ENCODE results near the gene CATSPER3. TPM values are rescaled to one million over a fixed set of nuclear protein-coding genes. Genes with fewer than 3 reads are reported as not detected.

CATSPER3 gene
- total and polyA plus RNA-seq, 2 donors from 2014 or later, result 1.4 TPM

GRCh38 chr5:135032999-135033861 lies 65.5 kb downstream of the CATSPER3 start:
- peak in 4 of 5 donors; percentile 37 to 63 (median 48) for DNase-seq
- intact Hi-C loops (cut with DNase I), result no loop called here
- TF ChIP-seq CTCF (IDR thresholded peaks at IDR 0.05; ENCODE audit: borderline replicate concordance, extremely low read depth, insufficient read depth), result no peak

GRCh38 chr5:135033901-135034235 lies 66.2 kb downstream of the CATSPER3 start, which contains the start of gene PITX1:
PITX1 (minus strand) TSS chr5:135034228; CDS start chr5:135033881, 347 bp downstream.
- Histone ChIP-seq H3K9me3 (ENCODE audit: control insufficient read depth in 2 of 3, insufficient read depth in 1 of 3, low read length in 3 of 3) (peaks cover 0 to 7% (median 0%) of the 10 kb centered on the region in 3 donors), H3K27ac (ENCODE audit: low read depth in 2 of 2, low read length in 2 of 2) (no peak within 1 kb of the TSS), H3K9ac (ENCODE audit: low read length in 3 of 3) (no peak within 1 kb of the TSS), H3K36me3 (ENCODE audit: control insufficient read depth in 2 of 3, insufficient read depth in 3 of 3, low read length in 3 of 3) (no peaks in the 10 kb centered on the region), H3K4me1 (ENCODE audit: control insufficient read depth in 2 of 3, insufficient read depth in 2 of 3, low read depth in 1 of 3, low read length in 3 of 3) (peaks cover 0 to 16% (median 15%) of the 10 kb centered on the region in 3 donors), H3K4me3 (ENCODE audit: low read length in 3 of 3) (peak within 1 kb of the TSS in 2 of 3 donors; percentile 50 to 61), H3K27me3 (ENCODE audit: control insufficient read depth, insufficient read depth, low read length) (peaks cover 80% of the 10 kb centered on the region)
- FAIRE-seq (no peak), DNase-seq (no peak)
- TF ChIP-seq CTCF (IDR thresholded peaks at IDR 0.05; ENCODE audit: borderline replicate concordance, extremely low read depth, insufficient read depth), result no peak
- intact Hi-C loops (cut with DNase I), result no loop called here

More at GRCh38 chr5:135032999-135033861, 65.5 kb downstream of the CATSPER3 start:
- Histone ChIP-seq H3K36me3 (ENCODE audit: control insufficient read depth in 2 of 3, insufficient read depth in 3 of 3, low read length in 3 of 3) (no peaks in the 10 kb centered on the region), H3K9ac (ENCODE audit: low read length in 3 of 3) (no peak overlapping the region), H3K9me3 (ENCODE audit: control insufficient read depth in 2 of 3, insufficient read depth in 1 of 3, low read length in 3 of 3) (peaks cover 0 to 7% (median 0%) of the 10 kb centered on the region in 3 donors), H3K4me3 (ENCODE audit: low read length in 3 of 3) (peak overlapping the region in 2 of 3 donors; percentile 50 to 61), H3K4me1 (ENCODE audit: control insufficient read depth in 2 of 3, insufficient read depth in 2 of 3, low read depth in 1 of 3, low read length in 3 of 3) (peaks cover 0 to 15% (median 15%) of the 10 kb centered on the region in 3 donors), H3K27ac (ENCODE audit: low read depth in 2 of 2, low read length in 2 of 2) (no peak overlapping the region), H3K27me3 (ENCODE audit: control insufficient read depth, insufficient read depth, low read length) (peaks cover 76% of the 10 kb centered on the region)
- no peak for FAIRE-seq

GRCh38 chr5:135034236-135034962 lies 66.7 kb downstream of the CATSPER3 start:
- TF ChIP-seq CTCF (IDR thresholded peaks at IDR 0.05; ENCODE audit: borderline replicate concordance, extremely low read depth, insufficient read depth), result no peak
- FAIRE-seq, result no peak
- Histone ChIP-seq H3K9me3 (ENCODE audit: control insufficient read depth in 2 of 3, insufficient read depth in 1 of 3, low read length in 3 of 3) (peaks cover 0 to 3% (median 0%) of the 10 kb centered on the region in 3 donors), H3K27ac (ENCODE audit: low read depth in 2 of 2, low read length in 2 of 2) (no peak overlapping the region), H3K4me3 (ENCODE audit: low read length in 3 of 3) (no peak overlapping the region), H3K36me3 (ENCODE audit: control insufficient read depth in 2 of 3, insufficient read depth in 3 of 3, low read length in 3 of 3) (no peaks in the 10 kb centered on the region), H3K27me3 (ENCODE audit: control insufficient read depth, insufficient read depth, low read length) (peaks cover 79% of the 10 kb centered on the region), H3K9ac (ENCODE audit: low read length in 3 of 3) (no peak overlapping the region), H3K4me1 (ENCODE audit: control insufficient read depth in 2 of 3, insufficient read depth in 2 of 3, low read depth in 1 of 3, low read length in 3 of 3) (peaks cover 0 to 15% (median 11%) of the 10 kb centered on the region in 3 donors)
- peak in 4 of 5 donors; percentile 59 to 76 (median 61) for DNase-seq
- intact Hi-C loops (cut with DNase I), result no loop called here
